ENCODE results near the gene SGSM1. TPM values are rescaled to one million over a fixed set of nuclear protein-coding genes. Genes with fewer than 3 reads are reported as not detected.

SGSM1 gene
- total and polyA plus RNA-seq, 2 of the 4 experiments (the other 2 are of a cell fraction) = not detected

- no peak for TF ChIP-seq ELK1 (IDR thresholded peaks at IDR 0.05; ENCODE audit: borderline replicate concordance, low read depth, low read length)
These were observed 8.1 kb downstream of the SGSM1 start (continued) for GRCh38 chr22:24813861-24814770.

- Histone ChIP-seq H3K79me1 (ENCODE audit: low read depth in 1 of 2, low read length in 2 of 2) (no peaks in the 10 kb centered on the region), H4K91ac (ENCODE audit: insufficient read depth, low read depth, low read length) (no peak overlapping the region), H3K14ac (replicated peaks; ENCODE audit: low read depth, low read length) (no peak overlapping the region), H3K9me1 (ENCODE audit: insufficient read depth, low read length) (no peaks in the 10 kb centered on the region), H2BK120ac (ENCODE audit: low read depth, low read length) (no peak overlapping the region), H3K27ac (ENCODE audit: insufficient read depth, low read length) (no peak overlapping the region), H3K4me2 (ENCODE audit: low read depth, low read length) (no peak overlapping the region), H2BK5ac (ENCODE audit: low read depth, low read length, poor library complexity, severe bottlenecking) (no peak overlapping the region), H3K4me1 (ENCODE audit: control insufficient read depth, insufficient read depth, low read length) (no peaks in the 10 kb centered on the region), H3K56ac (ENCODE audit: extremely low read depth, insufficient read depth, low read length) (no peak overlapping the region), H3K4me3 (ENCODE audit: insufficient read depth, low read depth, low read length) (no peak overlapping the region), H3K18ac (ENCODE audit: low read depth, low read length) (no peak overlapping the region), H3K36me3 (ENCODE audit: control insufficient read depth, insufficient read depth, low read length) (no peaks in the 10 kb centered on the region), H2AK5ac (ENCODE audit: low read depth, low read length) (no peak overlapping the region), H2AK9ac (replicated peaks; ENCODE audit: low read depth, low read length, poor library complexity) (no peak overlapping the region), H4K20me1 (ENCODE audit: insufficient read depth, low read length) (no peaks in the 10 kb centered on the region), H2BK20ac (ENCODE audit: low read depth, low read length) (no peak overlapping the region), H4K5ac (ENCODE audit: low read depth, low read length) (no peak overlapping the region), H4K8ac (ENCODE audit: low read depth in 2 of 2, low read length in 2 of 2) (no peak overlapping the region), H3K9ac (ENCODE audit: low read depth, low read length) (no peak overlapping the region), H2BK15ac (ENCODE audit: low read depth, low read length) (no peak overlapping the region), H2AFZ (replicated peaks; ENCODE audit: low read length, poor library complexity) (no peak overlapping the region), H3K4ac (ENCODE audit: low read depth, low read length) (no peak overlapping the region), H3K9me3 (ENCODE audit: control insufficient read depth, insufficient read depth, low read length) (no peaks in the 10 kb centered on the region), H3K23ac (ENCODE audit: low read depth, low read length) (no peak overlapping the region), H3K27me3 (ENCODE audit: control insufficient read depth, insufficient read depth, low read length) (peaks cover 11% of the 10 kb centered on the region)
- ChIA-PET POLR2A (ENCODE audit: unreplicated experiment) (no interaction called here), CTCF (interaction anchor here (0.6 kb wide), 1 partner anchor 14 kb away, joined by 3 read pairs; no protein-coding TSS in a partner anchor)
- in situ Hi-C loops (cut with MboI; ENCODE audit: low sequenced_read_pairs) = no loop called here
- no CpG with 5 or more reads among the region's 4 CpGs for WGBS, 2 experiments (ENCODE audit: extremely low coverage in 2 of 2, insufficient read length in 1 of 2)
- DNase-seq (no peak), ATAC-seq (ENCODE audit: low read depth) (no peak)
- TF ChIP-seq NFE2L2 (IDR thresholded peaks at IDR 0.05; ENCODE audit: low read depth, low read length) = no peak
- no peak for TF ChIP-seq USF2 (IDR thresholded peaks at IDR 0.05; ENCODE audit: low read depth, low read length)
- no peak for TF ChIP-seq RCOR1 (IDR thresholded peaks at IDR 0.05; ENCODE audit: insufficient replicate concordance, low read length)
- TF ChIP-seq RAD21 (IDR thresholded peaks at IDR 0.05; ENCODE audit: low read length) = no peak
- no peak for TF ChIP-seq FOS (IDR thresholded peaks at IDR 0.05; ENCODE audit: low read depth, low read length)
- TF ChIP-seq RFX5 (IDR thresholded peaks at IDR 0.05; ENCODE audit: low read depth, low read length) = no peak
- TF ChIP-seq, protein P1, sequence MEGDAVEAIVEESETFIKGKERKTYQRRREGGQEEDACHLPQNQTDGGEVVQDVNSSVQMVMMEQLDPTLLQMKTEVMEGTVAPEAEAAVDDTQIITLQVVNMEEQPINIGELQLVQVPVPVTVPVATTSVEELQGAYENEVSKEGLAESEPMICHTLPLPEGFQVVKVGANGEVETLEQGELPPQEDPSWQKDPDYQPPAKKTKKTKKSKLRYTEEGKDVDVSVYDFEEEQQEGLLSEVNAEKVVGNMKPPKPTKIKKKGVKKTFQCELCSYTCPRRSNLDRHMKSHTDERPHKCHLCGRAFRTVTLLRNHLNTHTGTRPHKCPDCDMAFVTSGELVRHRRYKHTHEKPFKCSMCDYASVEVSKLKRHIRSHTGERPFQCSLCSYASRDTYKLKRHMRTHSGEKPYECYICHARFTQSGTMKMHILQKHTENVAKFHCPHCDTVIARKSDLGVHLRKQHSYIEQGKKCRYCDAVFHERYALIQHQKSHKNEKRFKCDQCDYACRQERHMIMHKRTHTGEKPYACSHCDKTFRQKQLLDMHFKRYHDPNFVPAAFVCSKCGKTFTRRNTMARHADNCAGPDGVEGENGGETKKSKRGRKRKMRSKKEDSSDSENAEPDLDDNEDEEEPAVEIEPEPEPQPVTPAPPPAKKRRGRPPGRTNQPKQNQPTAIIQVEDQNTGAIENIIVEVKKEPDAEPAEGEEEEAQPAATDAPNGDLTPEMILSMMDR (conservative IDR thresholded peaks at IDR 0.05; ENCODE audit: low read depth, low read length) = no peak
- TF ChIP-seq BHLHE40 (IDR thresholded peaks at IDR 0.05; ENCODE audit: low read depth, low read length) = no peak
- no TSS peak for BruUV-seq (replicated peaks)
- intact Hi-C loops (cut with micrococcal nuclease) = no loop called here
- dilution Hi-C loops (cut with HindIII; ENCODE audit: low sequenced_read_pairs, unreplicated experiment) = no loop called here
These were observed 10.8 kb downstream of the SGSM1 start for GRCh38 chr22:24816806-24817205.

All from IMR-90 (cell line).